ENCODE results near the gene EPHA1.

EPHA1 gene

GRCh38 chr7:143372070-143372469 is 36.6 kb downstream of the EPHA1 start:
- DNase-seq (ENCODE audit: low spot score): peak; percentile 90

- no peak for DNase-seq (ENCODE audit: low spot score)
Measured at GRCh38 chr7:143369678-143370651, 38.7 kb downstream of the EPHA1 start.

GRCh38 chr7:143368387-143368786 is 40.3 kb downstream of the EPHA1 start:
- DNase-seq (ENCODE audit: low spot score): no peak

GRCh38 chr7:143367972-143368371 is 40.7 kb downstream of the EPHA1 start:
- DNase-seq (ENCODE audit: low spot score): no peak

- no peak for DNase-seq (ENCODE audit: low spot score)
Measured at GRCh38 chr7:143363016-143363937, 45.4 kb downstream of the EPHA1 start.

GRCh38 chr7:143362131-143363015 is 46.3 kb downstream of the EPHA1 start, which contains the start of gene FAM131B:
Gene FAM131B, minus strand, starts transcription at chr7:143362713. Its CDS starts 110 bp downstream, at chr7:143362603.
- DNase-seq (ENCODE audit: low spot score): peak; percentile 74

- DNase-seq (ENCODE audit: low spot score): no peak
Measured at GRCh38 chr7:143361552-143362130, 47.0 kb downstream of the EPHA1 start.

GRCh38 chr7:143360788-143361551 is 47.7 kb downstream of the EPHA1 start:
- no peak for DNase-seq (ENCODE audit: low spot score)

- no peak for DNase-seq (ENCODE audit: low spot score)
Measured at GRCh38 chr7:143359771-143360353, 48.8 kb downstream of the EPHA1 start.

GRCh38 chr7:143358626-143359025 is 50.0 kb downstream of the EPHA1 start:
- no peak for DNase-seq (ENCODE audit: low spot score)

GRCh38 chr7:143356414-143357050 is 52.1 kb downstream of the EPHA1 start:
- DNase-seq (ENCODE audit: low spot score): no peak

- no peak for DNase-seq (ENCODE audit: low spot score)
Measured at GRCh38 chr7:143355450-143356385, 52.9 kb downstream of the EPHA1 start.

GRCh38 chr7:143354965-143355364 is 53.7 kb downstream of the EPHA1 start:
- no peak for DNase-seq (ENCODE audit: low spot score)

- no peak for DNase-seq (ENCODE audit: low spot score)
Measured at GRCh38 chr7:143354376-143354775, 54.3 kb downstream of the EPHA1 start.

GRCh38 chr7:143352531-143353002 is 56.1 kb downstream of the EPHA1 start:
- DNase-seq (ENCODE audit: low spot score): no peak

GRCh38 chr7:143351574-143351973 is 57.1 kb downstream of the EPHA1 start:
- DNase-seq (ENCODE audit: low spot score): no peak

- DNase-seq (ENCODE audit: low spot score): no peak
Measured at GRCh38 chr7:143351060-143351459, 57.6 kb downstream of the EPHA1 start.

- DNase-seq (ENCODE audit: low spot score): no peak
Measured at GRCh38 chr7:143347950-143348349, 60.7 kb downstream of the EPHA1 start.

All from Ammon's horn (tissue), 1 donor.